NCI-H1436 (cell line): ENCODE results near the gene PSMD6.

ENCODE experiments used
- DNase-seq: peaks from one replicate; lab custom pipeline; 2025; lab: John Stamatoyannopoulos, UW

PSMD6 gene

GRCh38 chr3:64008487-64009351 lies 14.6 kb downstream of the PSMD6 start:
- no peak for DNase-seq

DNA sequence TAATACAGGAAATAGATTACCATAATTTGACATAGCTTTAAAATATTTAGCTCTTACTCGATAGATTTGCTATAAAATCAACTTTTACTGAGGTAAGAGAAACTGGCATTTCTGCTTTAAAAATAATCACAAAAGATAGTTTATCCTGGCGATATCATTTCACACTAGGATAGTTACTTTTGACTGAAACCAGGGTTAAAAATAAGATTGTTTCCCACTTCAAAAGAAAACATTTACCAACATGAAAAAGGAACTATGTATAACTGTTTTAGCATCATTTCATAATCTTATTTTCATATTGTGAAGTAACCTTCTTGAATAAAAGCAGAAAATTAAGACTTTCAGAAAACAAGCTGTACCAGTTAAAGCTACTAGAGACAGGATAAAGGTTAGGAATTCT lies 15.3 kb downstream of the PSMD6 start:
- DNase-seq = no peak

GRCh38 chr3:64003589-64003988 lies 19.7 kb downstream of the PSMD6 start:
- DNase-seq = no peak

DNA sequence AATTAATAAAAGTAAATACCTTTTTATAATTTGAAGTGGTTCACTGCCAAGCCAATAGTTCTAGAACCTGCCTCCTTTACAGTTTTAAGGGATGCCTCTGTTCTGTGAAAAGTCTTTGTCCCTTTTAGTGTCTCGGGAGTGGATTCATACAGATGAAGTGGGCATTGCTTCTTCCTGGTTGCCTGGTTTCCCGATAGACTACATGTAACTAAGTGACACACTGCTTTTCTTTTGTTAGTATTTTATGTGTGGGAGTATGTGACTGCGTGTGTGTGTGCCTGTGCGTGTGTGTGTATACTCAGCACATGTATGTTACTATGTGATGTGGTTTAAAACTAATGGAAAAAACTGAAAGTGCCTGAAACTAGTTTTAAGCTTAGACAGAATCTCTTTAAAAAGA lies 21.1 kb downstream of the PSMD6 start:
- no peak for DNase-seq

DNA sequence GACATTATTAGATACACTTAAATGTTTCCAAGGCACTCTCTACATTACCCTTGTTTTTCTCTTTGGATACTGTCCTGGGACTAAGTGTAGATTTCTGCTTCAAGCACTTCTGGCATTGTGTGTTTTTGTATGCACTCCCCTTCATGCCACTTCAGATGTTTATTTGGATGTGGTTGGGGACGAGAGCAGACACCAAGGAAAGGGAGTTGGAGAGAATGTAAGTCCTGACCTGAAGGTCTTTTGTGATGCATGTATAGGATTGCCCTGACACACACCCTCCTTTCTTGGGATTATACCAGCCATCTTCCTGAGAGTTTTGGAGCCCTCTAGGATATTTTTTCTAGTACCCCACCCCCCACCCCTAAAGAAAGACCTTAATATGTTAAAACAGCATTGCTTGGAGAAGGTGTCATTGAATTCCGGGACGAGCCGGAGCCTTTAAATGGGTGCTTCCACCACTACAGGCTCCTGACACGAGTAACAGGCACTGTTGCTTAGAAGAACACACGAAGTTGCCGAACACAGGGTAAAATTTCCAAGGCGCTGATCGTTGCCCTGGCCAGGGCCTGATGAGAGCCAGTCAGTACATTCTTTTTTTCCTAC lies 22.7 kb downstream of the PSMD6 start:
- DNase-seq = no peak

- DNase-seq = no peak
These were observed 24.2 kb downstream of the PSMD6 start for GRCh38 chr3:63998852-63999754.

DNA sequence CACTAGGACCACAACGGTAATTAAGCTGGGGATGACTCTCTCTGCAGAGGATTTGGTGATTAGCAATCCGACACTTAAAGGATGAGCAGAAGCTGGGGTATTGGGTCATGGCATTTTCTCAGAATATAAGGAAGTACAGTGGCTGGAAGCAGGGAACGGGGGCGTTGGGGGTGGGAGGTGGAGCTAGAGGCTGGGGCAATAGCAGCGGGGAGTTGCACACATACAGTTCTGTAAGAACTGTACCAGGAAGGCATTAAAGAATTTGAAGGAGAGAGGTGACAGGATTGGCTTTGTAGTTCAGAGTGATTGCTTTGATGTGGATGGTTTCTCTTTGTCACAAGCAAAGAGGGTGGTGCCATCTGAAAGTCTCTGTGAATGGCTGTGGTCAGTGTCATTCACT lies 28.2 kb downstream of the PSMD6 start:
- DNase-seq = no peak

GRCh38 chr3:63993653-63994079 lies 29.6 kb downstream of the PSMD6 start:
- DNase-seq = peak; percentile 2

GRCh38 chr3:63992516-63993209 lies 30.6 kb downstream of the PSMD6 start:
- DNase-seq = no peak

DNA sequence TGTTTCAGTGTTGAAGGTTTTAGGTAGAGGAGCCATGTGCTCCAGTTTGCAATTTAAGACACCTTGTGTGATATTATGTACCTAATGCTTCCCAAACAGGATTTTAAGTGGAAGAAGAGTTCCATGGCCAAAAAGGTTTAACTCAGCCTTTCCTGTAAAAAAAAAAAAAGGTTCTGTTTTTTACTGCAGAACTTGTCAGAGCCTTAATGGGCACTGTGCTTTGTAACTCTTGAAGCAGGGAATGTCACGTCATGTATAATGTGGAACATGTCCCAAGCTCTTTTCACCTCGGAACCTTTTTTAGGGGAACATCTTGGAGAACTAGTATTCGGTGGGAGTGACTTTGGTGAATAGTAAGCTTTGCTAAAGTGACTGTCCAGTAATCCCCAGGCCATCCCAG lies 31.6 kb downstream of the PSMD6 start:
- no peak for DNase-seq

GRCh38 chr3:63990733-63991132 lies 32.6 kb downstream of the PSMD6 start:
- DNase-seq = no peak

- DNase-seq = no peak
These were observed 33.1 kb downstream of the PSMD6 start for GRCh38 chr3:63990204-63990603.

GRCh38 chr3:63988943-63989342 lies 34.4 kb downstream of the PSMD6 start:
- no peak for DNase-seq

DNA sequence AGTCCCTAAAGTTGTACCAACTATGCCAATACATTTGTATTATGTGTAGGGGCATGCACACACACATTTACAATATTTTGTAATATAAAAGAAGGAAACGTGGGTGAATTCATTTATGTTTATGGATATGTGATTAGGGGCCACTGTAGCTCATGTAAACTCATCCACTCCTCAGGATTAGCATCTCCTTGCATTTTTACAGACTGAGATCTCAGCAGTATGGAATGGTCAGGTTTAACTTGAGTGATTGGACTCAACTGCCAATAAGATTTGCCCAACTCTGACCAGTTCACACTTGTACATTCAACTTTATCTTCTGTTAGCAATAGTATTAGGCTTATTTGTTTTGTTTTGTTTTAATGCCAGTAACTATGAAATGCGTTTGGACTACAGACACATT lies 36.5 kb downstream of the PSMD6 start:
- no peak for DNase-seq

- no peak for DNase-seq
These were observed 37.1 kb downstream of the PSMD6 start for GRCh38 chr3:63986146-63986545.

GRCh38 chr3:63984391-63984790 lies 38.9 kb downstream of the PSMD6 start:
- DNase-seq = no peak

DNA sequence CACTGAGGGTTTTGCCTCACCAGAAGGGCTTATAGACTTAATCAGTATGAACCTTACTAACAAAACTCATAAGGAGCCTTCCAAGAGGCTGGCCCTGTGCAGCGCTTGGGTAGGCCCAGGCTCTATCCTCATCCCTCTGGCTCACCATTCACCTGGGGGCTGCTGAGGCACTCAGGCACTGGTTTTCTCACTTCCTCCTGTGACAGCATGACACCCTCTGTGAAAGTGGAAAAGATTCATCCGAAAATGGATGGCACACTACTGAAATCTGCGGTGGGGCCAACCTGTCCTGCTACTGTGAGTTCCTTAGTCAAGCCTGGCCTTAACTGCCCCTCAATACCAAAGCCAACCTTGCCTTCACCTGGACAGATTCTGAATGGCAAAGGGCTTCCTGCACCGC lies 41.3 kb downstream of the PSMD6 start:
- no peak for DNase-seq

DNA sequence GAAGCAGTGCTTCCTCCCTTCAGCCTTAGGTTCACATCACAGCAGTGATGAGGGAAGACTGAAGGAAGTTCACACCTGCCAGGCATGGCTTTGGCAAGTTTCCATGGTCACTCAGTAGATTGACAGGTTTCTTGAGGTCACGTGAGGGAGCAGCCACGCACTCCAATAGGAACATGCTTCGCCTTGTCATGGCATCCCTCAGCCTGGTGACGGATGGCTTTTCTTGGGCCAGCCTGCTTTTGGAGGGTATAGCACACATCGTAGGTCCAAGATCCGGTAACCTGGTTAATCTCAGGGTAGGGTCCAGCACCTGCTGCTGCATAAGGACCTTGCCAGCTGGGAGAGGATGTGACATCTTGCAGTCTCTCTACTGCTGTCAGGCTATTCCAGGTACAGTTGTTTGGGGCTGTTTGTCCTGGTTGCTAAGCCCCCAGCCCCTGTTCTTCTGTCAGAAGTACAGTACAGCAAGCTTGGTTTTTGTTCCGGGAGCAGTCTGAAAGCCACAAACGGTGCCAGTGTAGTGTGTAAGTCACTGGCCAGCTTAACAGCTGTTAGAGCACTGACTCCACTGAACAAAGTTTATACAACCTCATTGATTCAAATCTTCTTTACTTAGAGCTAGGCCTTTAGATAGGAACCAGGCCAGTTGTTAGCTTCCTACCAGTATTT lies 42.3 kb downstream of the PSMD6 start:
- no peak for DNase-seq

GRCh38 chr3:63980019-63980418 lies 43.3 kb downstream of the PSMD6 start:
- no peak for DNase-seq

GRCh38 chr3:63979093-63979885 lies 44.0 kb downstream of the PSMD6 start:
- no peak for DNase-seq

- DNase-seq = no peak
These were observed 45.4 kb downstream of the PSMD6 start for GRCh38 chr3:63977893-63978292.
